ENCODE results near the gene SYDE1.
"Not testable (repeated sequence)": the region's sequence is repeated elsewhere in the genome, so short reads cannot be mapped to it uniquely, and the experiment has no call there.

SYDE1 gene

DNA sequence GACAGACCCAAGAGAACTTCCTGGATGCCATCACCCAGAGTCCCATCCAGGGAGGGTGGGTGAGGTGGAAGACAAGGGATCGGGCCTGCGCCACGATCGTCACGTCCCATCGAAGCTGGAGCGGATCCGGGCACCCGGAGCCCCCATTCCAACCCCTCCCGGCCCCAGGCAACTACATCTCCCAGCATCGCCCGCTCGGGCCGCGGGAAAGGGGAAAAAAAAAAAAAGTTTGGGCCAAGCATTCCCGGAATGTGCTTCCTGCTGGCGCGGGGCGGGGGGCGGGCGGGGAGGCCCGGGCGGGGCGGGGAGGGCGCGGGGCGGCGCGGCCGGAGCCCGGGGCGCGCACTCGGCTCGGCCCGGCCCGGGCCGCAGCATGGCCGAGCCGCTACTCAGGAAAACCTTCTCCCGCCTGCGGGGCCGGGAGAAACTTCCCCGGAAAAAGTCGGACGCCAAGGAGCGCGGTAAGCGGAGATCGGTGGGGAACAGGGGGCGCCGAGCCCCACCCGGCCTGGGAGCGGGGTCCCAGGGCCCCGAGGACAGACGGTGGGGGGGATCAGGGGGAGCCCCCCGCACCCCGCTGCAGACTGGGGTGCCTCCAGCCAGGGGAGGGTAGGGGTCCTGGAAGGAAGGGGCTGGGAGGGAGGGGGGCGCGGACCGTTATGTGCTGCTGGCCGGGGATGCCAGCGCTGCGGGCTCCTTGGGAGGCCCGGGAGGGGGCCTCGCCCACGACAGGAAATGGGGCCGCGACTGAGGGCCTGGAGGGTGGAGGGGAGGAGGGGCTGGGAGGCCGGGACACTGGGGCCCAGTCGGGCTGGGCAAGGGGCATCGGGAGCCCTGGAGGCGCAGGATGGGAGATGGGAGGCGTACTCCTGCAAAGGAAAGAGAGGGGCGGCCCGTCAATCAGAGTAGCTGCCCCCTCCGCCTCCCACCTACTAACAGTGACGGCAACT, at the start of gene SYDE1:
TSS of gene SYDE1 (plus strand) at position 341 of the 950 bp plus-strand sequence. CDS start at position 374, 33 bp downstream.
- peak; percentile 18 for ATAC-seq
- H3K4me3 Mint-ChIP-seq = no peak within 1 kb of the TSS
- H3K27me3 Mint-ChIP-seq = peaks cover 52% of the 10 kb centered on the region
- peaks cover 15% of the 10 kb centered on the region for H3K4me1 Mint-ChIP-seq
- no peak within 1 kb of the TSS for H3K27ac Mint-ChIP-seq
- peaks cover 4% of the 10 kb centered on the region for H3K36me3 Mint-ChIP-seq
- H3K9me3 Mint-ChIP-seq = peaks cover 11% of the 10 kb centered on the region

- H3K36me3 Mint-ChIP-seq = peaks cover 6% of the 10 kb centered on the region
- ATAC-seq = no peak
- no peak overlapping the region for H3K27ac Mint-ChIP-seq
- no peaks in the 10 kb centered on the region for H3K4me1 Mint-ChIP-seq
- H3K9me3 Mint-ChIP-seq = peaks cover 15% of the 10 kb centered on the region
- peaks cover 66% of the 10 kb centered on the region for H3K27me3 Mint-ChIP-seq
- H3K4me3 Mint-ChIP-seq = no peak overlapping the region
These were observed 45.2 kb upstream of the SYDE1 start for GRCh38 chr19:15062036-15062435.

GRCh38 chr19:15070386-15070785, 36.8 kb upstream of the SYDE1 start:
- H3K4me1 Mint-ChIP-seq, H3K36me3 Mint-ChIP-seq: not testable (repeated sequence)
- peaks cover 35% of the 10 kb centered on the region for H3K27me3 Mint-ChIP-seq

DNA sequence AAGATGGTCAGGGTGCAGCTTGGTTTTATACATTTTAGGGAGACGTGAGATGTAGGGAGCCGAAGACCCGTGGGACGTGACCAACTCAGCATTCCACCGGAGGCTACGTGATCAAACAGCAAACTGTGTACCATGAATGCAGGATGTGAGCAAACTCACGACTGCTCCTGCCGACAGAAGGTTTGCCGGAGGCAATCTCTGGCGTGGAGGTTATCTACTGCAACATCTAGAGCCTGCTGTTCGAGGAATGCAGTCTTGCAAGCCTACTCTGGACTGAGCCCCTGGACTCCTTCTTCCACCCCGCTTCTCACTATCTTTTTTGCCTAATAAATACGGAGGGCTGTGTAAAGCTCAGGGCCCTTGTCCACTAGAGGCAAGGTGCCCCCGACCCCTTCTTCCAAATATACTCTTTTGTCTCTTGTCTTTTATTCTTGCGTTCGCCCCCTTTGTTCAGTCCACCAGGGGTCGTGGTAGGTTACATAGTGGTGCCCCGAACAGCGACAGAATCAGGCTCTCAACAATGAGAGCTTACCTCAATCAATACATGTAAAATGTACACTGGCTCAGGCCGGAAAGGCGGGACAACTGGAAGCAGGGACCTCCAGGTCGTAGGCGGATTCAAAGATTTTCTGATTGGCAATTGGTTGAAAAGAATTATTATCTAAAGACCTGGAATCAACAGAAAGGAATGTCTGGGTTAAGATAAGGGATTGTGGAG, 34.1 kb upstream of the SYDE1 start:
- Mint-ChIP-seq H3K4me1 (no peaks in the 10 kb centered on the region), H3K27ac (no peak overlapping the region), H3K36me3 (no peaks in the 10 kb centered on the region), H3K9me3 (peaks cover 3% of the 10 kb centered on the region), H3K4me3 (no peak overlapping the region), H3K27me3 (peaks cover 13% of the 10 kb centered on the region)
- no peak for ATAC-seq

More at GRCh38 chr19:15070386-15070785, 36.8 kb upstream of the SYDE1 start:
- H3K9me3 Mint-ChIP-seq, H3K27ac Mint-ChIP-seq, ATAC-seq, H3K4me3 Mint-ChIP-seq: not testable (repeated sequence)

DNA sequence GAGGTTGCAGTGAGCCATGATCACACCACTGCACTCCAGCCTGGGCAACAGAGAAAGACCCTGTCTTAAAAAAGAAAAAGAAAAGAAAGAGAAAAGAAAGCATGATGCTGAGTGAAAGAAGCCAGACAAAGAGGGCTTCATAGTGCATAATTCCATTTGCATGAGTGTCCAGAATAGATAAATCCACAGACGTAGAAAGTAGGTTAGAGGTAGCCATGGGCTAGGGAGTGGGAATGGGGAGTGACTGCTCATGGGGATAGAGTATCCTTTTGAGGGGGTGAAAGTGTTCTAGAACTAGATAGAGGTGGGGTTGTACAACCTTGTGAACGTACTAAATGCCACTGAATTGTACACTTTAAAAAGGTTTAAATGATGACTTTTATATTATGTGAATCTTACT, 32.8 kb upstream of the SYDE1 start:
- peaks cover 10% of the 10 kb centered on the region for H3K27me3 Mint-ChIP-seq
- no peak for ATAC-seq
- no peak overlapping the region for H3K27ac Mint-ChIP-seq
- H3K36me3 Mint-ChIP-seq = no peaks in the 10 kb centered on the region
- no peaks in the 10 kb centered on the region for H3K4me1 Mint-ChIP-seq
- H3K4me3 Mint-ChIP-seq = no peak overlapping the region
- peaks cover 3% of the 10 kb centered on the region for H3K9me3 Mint-ChIP-seq

DNA sequence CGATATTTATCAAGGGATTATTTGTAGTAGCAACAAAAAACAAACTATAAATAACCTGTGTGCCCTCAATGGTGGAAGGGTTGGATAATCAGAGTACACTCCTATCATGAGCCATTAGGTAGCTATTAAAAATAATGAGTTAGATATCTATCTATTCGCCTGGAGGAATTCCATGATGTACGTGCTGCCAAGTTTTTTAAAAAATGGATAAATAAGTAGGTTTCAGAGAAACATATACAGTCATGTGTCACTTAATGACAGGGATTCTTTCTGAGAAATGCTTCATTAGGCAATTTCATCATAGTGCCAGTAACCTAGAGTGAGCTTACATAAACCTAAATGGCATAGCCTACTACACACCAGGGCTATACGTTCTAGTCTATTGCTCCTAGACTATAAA, 31.4 kb upstream of the SYDE1 start:
- no peak overlapping the region for H3K4me3 Mint-ChIP-seq
- H3K4me1 Mint-ChIP-seq = no peaks in the 10 kb centered on the region

DNA sequence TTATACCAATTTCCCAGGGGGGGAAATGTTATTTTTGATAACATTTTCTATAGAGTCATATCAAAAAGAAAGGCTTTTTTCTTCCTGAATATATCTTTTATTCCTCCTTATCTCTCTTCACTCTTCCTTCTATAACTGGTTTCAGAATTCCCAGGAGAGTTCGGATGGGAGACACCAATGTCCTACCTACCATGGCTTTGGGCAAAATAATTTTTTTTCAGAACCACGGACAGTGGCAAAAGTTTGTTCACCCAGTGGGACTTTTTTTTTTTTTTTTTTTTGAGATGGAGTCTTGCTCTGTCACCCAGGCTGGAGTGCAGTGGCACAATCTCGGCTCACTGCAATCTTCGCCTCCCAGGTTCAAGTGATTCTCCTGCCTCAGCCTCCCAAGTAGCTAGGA, 27.2 kb upstream of the SYDE1 start:
- H3K27me3 Mint-ChIP-seq = peaks cover 24% of the 10 kb centered on the region
- not testable (repeated sequence) for H3K4me3 Mint-ChIP-seq, ATAC-seq, H3K27ac Mint-ChIP-seq, H3K36me3 Mint-ChIP-seq, H3K9me3 Mint-ChIP-seq, H3K4me1 Mint-ChIP-seq

More for the DNA sequence above, 31.4 kb upstream of the SYDE1 start:
- Mint-ChIP-seq H3K9me3 (no peaks in the 10 kb centered on the region), H3K36me3 (no peaks in the 10 kb centered on the region), H3K27me3 (peaks cover under 1% of the 10 kb centered on the region), H3K27ac (no peak overlapping the region)
- ATAC-seq = no peak

DNA sequence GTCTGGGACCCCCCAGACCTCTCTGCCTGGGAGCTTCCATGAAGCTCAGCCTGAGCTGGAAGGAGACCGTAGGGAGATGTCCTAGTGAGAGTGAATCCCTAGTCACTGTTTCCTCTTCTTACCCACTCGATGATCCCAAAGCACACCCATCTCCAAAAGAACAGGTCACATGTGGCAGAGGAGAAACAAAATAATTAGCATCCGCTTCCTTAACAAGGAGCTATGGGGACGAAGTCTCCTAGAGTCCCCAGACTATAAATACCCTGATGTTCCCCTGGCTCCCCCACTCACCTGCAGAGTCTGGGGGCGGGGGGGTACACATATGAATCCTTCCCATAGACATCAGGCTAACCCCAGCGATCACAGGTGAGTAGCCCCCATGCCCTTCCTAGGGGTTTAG, 25.3 kb upstream of the SYDE1 start, which contains the start of gene OR1I1:
TSS of gene OR1I1 (plus strand) at position 301 of the 400 bp plus-strand sequence. CDS start 4,855 bp downstream, outside the sequence.
- Mint-ChIP-seq H3K4me3 (no peak within 1 kb of the TSS), H3K27ac (no peak within 1 kb of the TSS), H3K4me1 (no peaks in the 10 kb centered on the region), H3K9me3 (no peaks in the 10 kb centered on the region), H3K36me3 (no peaks in the 10 kb centered on the region), H3K27me3 (peaks cover 26% of the 10 kb centered on the region)
- ATAC-seq = no peak

- H3K4me1 Mint-ChIP-seq = no peaks in the 10 kb centered on the region
- no peaks in the 10 kb centered on the region for H3K36me3 Mint-ChIP-seq
- peaks cover 29% of the 10 kb centered on the region for H3K27me3 Mint-ChIP-seq
- no peak overlapping the region for H3K27ac Mint-ChIP-seq
- no peaks in the 10 kb centered on the region for H3K9me3 Mint-ChIP-seq
- ATAC-seq = no peak
- H3K4me3 Mint-ChIP-seq = no peak overlapping the region
These were observed 20.0 kb upstream of the SYDE1 start for GRCh38 chr19:15087182-15087581.

DNA sequence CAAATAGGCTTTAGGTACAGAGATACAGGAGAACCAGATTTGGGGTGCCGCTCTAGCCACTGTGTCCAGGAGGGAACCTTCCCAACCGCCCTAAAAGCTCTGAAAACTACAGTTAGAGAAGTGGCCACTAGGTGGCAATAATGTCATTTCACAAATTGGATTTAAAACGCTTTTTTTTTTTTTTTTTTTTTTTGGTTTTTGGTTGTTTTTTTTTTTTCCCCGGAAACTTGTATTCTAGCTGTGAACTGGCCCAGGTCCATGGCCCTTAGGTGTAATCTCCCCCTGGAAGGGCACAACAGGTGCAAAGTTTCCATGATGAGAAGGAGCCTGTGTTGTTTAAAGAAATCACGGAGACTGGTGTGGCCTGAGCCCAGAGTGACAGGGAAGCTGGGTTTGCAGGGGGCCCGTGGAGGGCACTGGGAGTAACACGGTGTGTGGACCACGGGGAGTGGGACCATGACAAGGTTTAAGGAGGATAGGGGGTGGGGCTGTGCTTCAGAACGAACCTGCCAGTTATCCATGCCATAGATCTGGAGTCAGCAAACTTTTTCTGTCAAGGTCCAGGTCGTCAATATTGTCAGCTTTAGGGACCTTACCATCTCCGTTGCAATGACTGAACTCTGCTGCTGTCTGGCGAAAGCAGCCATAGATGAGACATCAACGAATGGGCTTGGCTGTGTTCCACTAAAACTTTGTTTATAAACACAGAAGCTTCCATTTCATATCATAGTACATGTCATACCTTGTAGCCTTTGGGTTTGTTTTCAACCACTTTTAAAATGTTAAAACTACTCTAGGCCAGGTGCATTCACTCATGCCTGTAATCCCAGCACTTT, 15.1 kb upstream of the SYDE1 start:
- Mint-ChIP-seq H3K4me1 (no peaks in the 10 kb centered on the region), H3K27ac (no peak overlapping the region), H3K27me3 (peaks cover 15% of the 10 kb centered on the region), H3K36me3 (no peaks in the 10 kb centered on the region), H3K9me3 (no peaks in the 10 kb centered on the region), H3K4me3 (no peak overlapping the region)
- ATAC-seq = no peak

DNA sequence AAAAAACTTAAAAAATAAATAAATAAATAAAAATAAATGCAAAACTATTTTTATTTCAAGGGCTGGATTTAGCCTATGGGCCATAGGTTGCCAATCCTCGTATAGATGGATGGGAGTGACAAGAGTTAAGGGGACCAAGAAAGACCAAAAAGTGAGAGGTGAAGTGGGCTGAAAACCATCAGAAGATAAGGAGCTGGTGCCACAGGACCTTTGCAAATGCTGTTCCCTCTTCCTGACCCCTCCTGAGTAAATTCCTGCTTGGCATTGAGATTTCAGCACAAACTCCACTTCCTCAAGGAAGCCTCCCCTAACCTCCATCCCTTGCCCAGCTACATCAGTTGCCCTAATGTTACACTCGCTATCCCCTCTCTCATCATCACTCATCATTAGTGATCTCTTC, 14.2 kb upstream of the SYDE1 start:
- Mint-ChIP-seq H3K4me3 (no peak overlapping the region), H3K9me3 (no peaks in the 10 kb centered on the region), H3K4me1 (no peaks in the 10 kb centered on the region), H3K27me3 (peaks cover 6% of the 10 kb centered on the region), H3K27ac (no peak overlapping the region), H3K36me3 (no peaks in the 10 kb centered on the region)
- no peak for ATAC-seq

GRCh38 chr19:15096223-15096622, 11.0 kb upstream of the SYDE1 start:
- no peaks in the 10 kb centered on the region for H3K36me3 Mint-ChIP-seq
- H3K27ac Mint-ChIP-seq = no peak overlapping the region
- H3K9me3 Mint-ChIP-seq = no peaks in the 10 kb centered on the region
- H3K4me3 Mint-ChIP-seq = no peak overlapping the region
- no peaks in the 10 kb centered on the region for H3K4me1 Mint-ChIP-seq
- H3K27me3 Mint-ChIP-seq = no peaks in the 10 kb centered on the region
- ATAC-seq = no peak

- H3K27me3 Mint-ChIP-seq, H3K9me3 Mint-ChIP-seq, ATAC-seq, H3K27ac Mint-ChIP-seq, H3K36me3 Mint-ChIP-seq, H3K4me1 Mint-ChIP-seq, H3K4me3 Mint-ChIP-seq: not testable (repeated sequence)
These were observed 9.2 kb upstream of the SYDE1 start for GRCh38 chr19:15097980-15098379.

GRCh38 chr19:15098460-15098859, 8.7 kb upstream of the SYDE1 start:
- ATAC-seq = no peak
- Mint-ChIP-seq H3K4me1 (no peaks in the 10 kb centered on the region), H3K36me3 (no peaks in the 10 kb centered on the region), H3K27ac (no peak overlapping the region), H3K4me3 (no peak overlapping the region), H3K9me3 (peaks cover 2% of the 10 kb centered on the region), H3K27me3 (no peaks in the 10 kb centered on the region)

GRCh38 chr19:15099017-15099582, 8.1 kb upstream of the SYDE1 start:
- H3K4me1 Mint-ChIP-seq = no peaks in the 10 kb centered on the region
- H3K27ac Mint-ChIP-seq = no peak overlapping the region
- no peak overlapping the region for H3K4me3 Mint-ChIP-seq
- H3K36me3 Mint-ChIP-seq = peaks cover under 1% of the 10 kb centered on the region
- no peak for ATAC-seq
- peaks cover 6% of the 10 kb centered on the region for H3K9me3 Mint-ChIP-seq
- H3K27me3 Mint-ChIP-seq = peaks cover 1% of the 10 kb centered on the region
